Suprapubic skin (tissue), 4 donors: ENCODE measurements around the gene CYP1A1. TPM values are rescaled to one million over a fixed set of nuclear protein-coding genes. Genes with fewer than 3 reads are reported as not detected.
A peak's percentile ranks its signal among the peaks of the same experiment; 100 is the strongest.

ENCODE experiments used
- DNase-seq, 2 donors: peaks; one replicate each; pipeline ENCODE4 v3.0.0-alpha.2; 2019; ENCODE audit warnings: low spot score in 2 of 2
- H3K27ac ChIP-seq: fragments of 200-600 bp; sonication (generic); one replicate; pipeline ENCODE4 v1.5.1; 2019
- H3K27me3 ChIP-seq: fragments of 200-600 bp; sonication (generic); one replicate; pipeline ENCODE4 v1.5.1; 2019
- H3K36me3 ChIP-seq: fragments of 200-600 bp; sonication (generic); one replicate; pipeline ENCODE4 v1.5.1; 2019
- H3K4me1 ChIP-seq: fragments of 200-600 bp; sonication (generic); one replicate; pipeline ENCODE4 v1.5.1; 2019
- H3K4me3 ChIP-seq: fragments of 200-600 bp; sonication (generic); one replicate; pipeline ENCODE4 v1.5.1; 2019; ENCODE audit warnings: mild to moderate bottlenecking
- H3K9me3 ChIP-seq: fragments of 200-600 bp; sonication (generic); one replicate; pipeline ENCODE4 v1.5.1; 2019
- EP300 ChIP-seq: sonication (generic); formaldehyde crosslinking; IDR thresholded peaks from one replicate; pipeline ENCODE4 v1.6.1; 2017; ENCODE audit warnings: antibody characterized with exemption
- POLR2A ChIP-seq, 2 donors: fragments of 450-650 bp; IDR thresholded peaks; one replicate each; pipeline ENCODE4 v1.6.1; 2017; ENCODE audit warnings: antibody characterized with exemption in 2 of 2, mild to moderate bottlenecking in 2 of 2, moderate library complexity in 2 of 2
- POLR2AphosphoS5 ChIP-seq, 3 donors: sonication (generic); formaldehyde crosslinking; IDR thresholded peaks; one replicate each; pipeline ENCODE4 v1.6.1; 2017; ENCODE audit warnings: antibody characterized with exemption in 3 of 3
- WGBS: methylation state at CpG from one replicate; pipeline ENCODE4 v1.1.5; 2018; 5-methylcytosine and 5-hydroxymethylcytosine counted together
- total RNA-seq, 4 donors: library from RNA; depleted of rRNA; stranded (reverse); fragments of >200 nt; gene quantifications; one replicate each; pipeline ENCODE4 v1.1.0, GENCODE V29; 2016
- TF ChIP-seq, protein P1 (sequence below), 2 donors: fragments of 200-600 bp in 1 of 2; fragments of 450-650 bp in 1 of 2; sonication (generic) in 1 of 2; IDR thresholded peaks; one replicate each; pipeline ENCODE4 v1.5.1; 2016 to 2019; ENCODE audit warnings: antibody characterized with exemption in 2 of 2, mild to moderate bottlenecking in 1 of 2, moderate library complexity in 1 of 2

Gene CYP1A1
- total RNA-seq, 4 donors from 2014 or later: 0.64 to 6.0 (median 2.8) TPM

DNA sequence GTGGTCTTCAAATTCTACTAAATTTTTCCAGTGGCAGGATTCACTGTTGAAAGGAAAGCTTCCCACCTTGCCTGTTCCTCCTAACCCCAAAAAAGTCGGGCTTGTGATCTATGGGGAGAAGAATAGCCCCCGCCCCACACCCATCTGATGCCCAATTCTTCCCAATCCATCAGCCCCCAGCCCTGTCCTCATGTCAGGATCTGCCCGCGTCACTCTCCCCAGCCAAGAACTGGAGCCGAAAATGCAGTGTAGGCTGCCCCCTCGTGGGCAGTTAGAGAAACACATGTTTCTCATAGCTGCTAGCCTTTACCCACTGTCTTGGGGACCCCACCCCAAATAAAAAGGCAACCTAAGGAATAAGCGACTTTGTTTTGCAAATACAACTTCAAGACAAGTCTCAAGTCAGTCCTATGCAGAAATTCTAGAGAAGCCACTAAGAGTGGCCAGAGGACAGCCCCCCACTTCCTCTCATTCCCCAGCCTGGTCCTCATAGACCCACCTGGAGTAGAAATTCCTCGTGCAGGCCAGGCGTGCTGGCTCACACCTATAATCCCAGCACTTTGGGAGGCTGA is 43.5 kb upstream of the CYP1A1 start:
- Histone ChIP-seq H3K9me3 (no peaks in the 10 kb centered on the region), H3K27me3 (peaks cover 10% of the 10 kb centered on the region), H3K4me3 (no peak overlapping the region), H3K36me3 (no peaks in the 10 kb centered on the region), H3K4me1 (peaks cover 26% of the 10 kb centered on the region), H3K27ac (no peak overlapping the region)
- WGBS: 1% methylated on average over 9 of the region's 9 CpGs
- DNase-seq: no peak
- TF ChIP-seq, protein P1, sequence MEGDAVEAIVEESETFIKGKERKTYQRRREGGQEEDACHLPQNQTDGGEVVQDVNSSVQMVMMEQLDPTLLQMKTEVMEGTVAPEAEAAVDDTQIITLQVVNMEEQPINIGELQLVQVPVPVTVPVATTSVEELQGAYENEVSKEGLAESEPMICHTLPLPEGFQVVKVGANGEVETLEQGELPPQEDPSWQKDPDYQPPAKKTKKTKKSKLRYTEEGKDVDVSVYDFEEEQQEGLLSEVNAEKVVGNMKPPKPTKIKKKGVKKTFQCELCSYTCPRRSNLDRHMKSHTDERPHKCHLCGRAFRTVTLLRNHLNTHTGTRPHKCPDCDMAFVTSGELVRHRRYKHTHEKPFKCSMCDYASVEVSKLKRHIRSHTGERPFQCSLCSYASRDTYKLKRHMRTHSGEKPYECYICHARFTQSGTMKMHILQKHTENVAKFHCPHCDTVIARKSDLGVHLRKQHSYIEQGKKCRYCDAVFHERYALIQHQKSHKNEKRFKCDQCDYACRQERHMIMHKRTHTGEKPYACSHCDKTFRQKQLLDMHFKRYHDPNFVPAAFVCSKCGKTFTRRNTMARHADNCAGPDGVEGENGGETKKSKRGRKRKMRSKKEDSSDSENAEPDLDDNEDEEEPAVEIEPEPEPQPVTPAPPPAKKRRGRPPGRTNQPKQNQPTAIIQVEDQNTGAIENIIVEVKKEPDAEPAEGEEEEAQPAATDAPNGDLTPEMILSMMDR (IDR thresholded peaks at IDR 0.05): peak; percentile 81 to 82
- no peak for TF ChIP-seq EP300

DNA sequence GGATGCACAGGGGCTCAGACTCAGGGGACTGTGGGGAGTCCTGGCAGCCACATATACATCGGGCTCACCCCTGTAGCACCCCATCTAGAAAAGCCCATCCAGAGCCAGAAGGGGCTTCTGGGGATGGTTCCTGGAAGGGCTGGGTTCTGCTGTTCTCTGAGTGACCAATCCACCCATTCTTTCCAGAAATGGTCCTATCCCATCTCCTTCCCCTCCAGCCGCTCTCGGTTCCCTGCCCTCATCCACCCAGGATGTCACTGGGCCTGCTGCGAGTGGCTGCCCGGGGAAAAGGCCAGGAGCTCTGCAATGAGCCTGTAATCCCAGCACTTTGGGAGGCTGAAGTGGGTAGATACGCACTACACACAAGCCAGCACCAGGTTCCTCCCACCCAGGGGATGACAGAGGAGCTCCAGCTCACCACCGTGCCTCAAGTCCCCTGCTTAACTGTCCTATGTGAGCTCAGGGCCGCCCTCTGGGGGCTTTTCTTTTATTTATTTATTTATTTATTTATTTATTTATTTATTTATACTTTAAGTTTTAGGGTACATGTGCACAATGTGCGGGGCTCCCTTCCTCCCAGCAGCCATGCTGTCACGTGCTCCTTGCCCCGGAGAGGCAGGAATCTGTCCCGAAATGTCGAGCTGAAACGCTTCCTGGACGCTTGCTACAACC is 42.9 kb upstream of the CYP1A1 start:
- Histone ChIP-seq H3K27me3 (peaks cover 10% of the 10 kb centered on the region), H3K36me3 (no peaks in the 10 kb centered on the region), H3K9me3 (no peaks in the 10 kb centered on the region), H3K27ac (no peak overlapping the region), H3K4me3 (no peak overlapping the region), H3K4me1 (peaks cover 23% of the 10 kb centered on the region)
- TF ChIP-seq EP300 (no peak), POLR2AphosphoS5 (IDR thresholded peaks at IDR 0.05) (no peak)
- WGBS: 28% methylated on average over 14 of the region's 15 CpGs
- DNase-seq: no peak

DNA sequence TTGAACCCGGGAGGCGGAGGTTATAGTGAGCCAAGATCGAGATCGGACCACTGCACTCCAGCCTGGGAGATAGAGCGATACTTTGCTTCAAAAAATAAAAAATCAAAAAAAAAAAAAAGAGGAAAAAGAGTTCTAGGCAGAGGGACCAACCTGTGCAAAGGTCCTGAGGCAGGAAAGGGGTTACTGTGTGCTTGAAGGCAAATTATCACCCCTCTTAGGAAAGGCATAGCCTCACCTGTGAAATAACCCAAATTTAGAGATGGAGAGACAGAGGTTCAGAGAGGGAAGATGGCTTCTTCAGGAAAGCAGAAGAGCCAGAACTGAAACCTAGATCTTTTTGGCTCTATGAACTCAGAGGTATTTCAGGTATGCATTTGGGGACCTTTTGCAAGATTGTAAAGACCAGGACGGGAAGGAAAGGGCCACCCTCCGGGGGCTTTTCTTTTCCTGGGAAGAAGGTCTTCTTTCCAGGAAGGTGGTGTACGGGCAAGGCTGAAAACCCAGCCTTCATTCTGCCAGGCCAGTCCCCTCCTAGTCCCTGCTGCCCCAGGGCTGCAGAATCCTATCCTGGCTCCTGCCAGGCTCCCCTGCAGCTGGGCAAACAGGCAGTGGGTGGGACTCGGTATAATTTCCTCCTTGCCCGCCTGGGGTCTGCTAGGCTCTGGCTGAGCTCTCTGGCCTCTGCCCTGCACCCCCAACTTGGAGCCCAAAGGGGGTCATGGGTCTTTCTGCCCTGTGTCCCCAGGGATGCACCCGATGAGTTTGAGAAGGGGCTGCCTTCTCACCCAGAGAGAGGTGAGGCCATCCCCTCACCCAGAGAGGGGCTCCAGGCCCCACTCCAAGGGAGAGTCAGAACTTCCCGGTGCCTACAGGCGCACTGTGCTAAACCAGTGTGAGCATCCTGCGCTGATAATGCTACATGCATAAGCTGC is 42.1 kb upstream of the CYP1A1 start:
- Histone ChIP-seq H3K27ac (no peak overlapping the region), H3K4me1 (peaks cover 25% of the 10 kb centered on the region), H3K9me3 (no peaks in the 10 kb centered on the region), H3K27me3 (peaks cover 10% of the 10 kb centered on the region), H3K36me3 (no peaks in the 10 kb centered on the region), H3K4me3 (no peak overlapping the region)
- TF ChIP-seq, protein P1 (IDR thresholded peaks at IDR 0.05): no peak
- TF ChIP-seq POLR2AphosphoS5 (IDR thresholded peaks at IDR 0.05): no peak
- no peak for TF ChIP-seq POLR2A (IDR thresholded peaks at IDR 0.05)
- no peak for TF ChIP-seq EP300
- no peak for DNase-seq
- 78% methylated on average over 8 of the region's 14 CpGs for WGBS

DNA sequence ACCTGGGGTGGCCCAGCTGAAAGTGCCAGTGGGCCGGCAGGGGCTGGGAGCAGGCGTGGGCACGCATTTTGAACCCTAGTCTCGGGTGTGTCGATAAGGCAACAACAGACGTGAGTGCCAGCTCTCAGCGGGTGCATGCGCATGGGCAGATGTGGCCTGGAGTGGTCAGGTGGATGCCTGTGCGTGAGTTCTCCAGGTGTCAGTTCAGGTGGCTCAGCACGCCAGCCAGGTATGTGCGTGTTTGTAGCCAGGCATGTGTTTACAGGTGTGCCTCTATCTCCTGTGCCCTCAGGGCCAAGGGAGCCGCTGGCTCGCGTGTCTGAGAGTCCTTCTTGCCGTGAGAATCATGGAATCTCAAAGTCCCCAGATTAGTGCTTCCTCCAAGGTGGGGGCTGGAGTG is 38.1 kb upstream of the CYP1A1 start:
- peaks cover 13% of the 10 kb centered on the region for H3K27me3 ChIP-seq
- no CpG with 5 or more reads among the region's 15 CpGs for WGBS
- H3K4me1 ChIP-seq: peaks cover 11% of the 10 kb centered on the region
- TF ChIP-seq, protein P1 (IDR thresholded peaks at IDR 0.05): no peak
- TF ChIP-seq POLR2AphosphoS5 (IDR thresholded peaks at IDR 0.05): no peak
- TF ChIP-seq EP300: no peak
- no peak for TF ChIP-seq POLR2A (IDR thresholded peaks at IDR 0.05)
- H3K27ac ChIP-seq: no peak overlapping the region
- H3K9me3 ChIP-seq: no peaks in the 10 kb centered on the region
- no peak for DNase-seq
- no peaks in the 10 kb centered on the region for H3K36me3 ChIP-seq
- H3K4me3 ChIP-seq: no peak overlapping the region

DNA sequence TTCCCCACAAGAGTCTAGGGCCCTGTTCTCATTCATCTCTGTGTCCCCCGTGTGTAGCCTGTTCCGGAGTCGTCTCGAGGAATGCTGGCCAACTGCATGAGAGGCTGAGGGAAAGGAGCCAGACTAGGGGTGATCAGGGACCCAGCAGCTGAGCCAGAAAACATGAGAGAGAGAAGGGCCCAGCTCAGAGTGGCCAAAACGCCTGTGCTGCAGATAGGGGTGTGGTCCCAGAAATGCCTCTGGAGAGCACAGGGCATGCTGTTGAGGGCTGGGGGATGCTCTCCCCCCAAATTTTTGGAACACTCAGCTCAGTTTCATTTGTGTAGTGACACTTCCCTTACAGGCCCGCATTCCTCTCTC is 37.4 kb upstream of the CYP1A1 start:
- DNase-seq: no peak
- H3K36me3 ChIP-seq: no peaks in the 10 kb centered on the region
- H3K4me1 ChIP-seq: peaks cover 8% of the 10 kb centered on the region
- no peak overlapping the region for H3K4me3 ChIP-seq
- peaks cover 7% of the 10 kb centered on the region for H3K27me3 ChIP-seq
- no peak overlapping the region for H3K27ac ChIP-seq
- no peaks in the 10 kb centered on the region for H3K9me3 ChIP-seq
- WGBS: 36% methylated on average over 2 of the region's 6 CpGs
- TF ChIP-seq, protein P1 (IDR thresholded peaks at IDR 0.05): no peak
- TF ChIP-seq POLR2A (IDR thresholded peaks at IDR 0.05): no peak
- TF ChIP-seq EP300: no peak
